GM21526 (cell line): ENCODE results near the gene LUC7L2.
A peak's percentile ranks its signal among the peaks of the same experiment; 100 is the strongest.
"Not testable (repeated sequence)": the region's sequence is repeated elsewhere in the genome, so short reads cannot be mapped to it uniquely, and the experiment has no call there.

ENCODE experiments used
- ATAC-seq: cut with Tn5 transposase; IDR thresholded peaks from one replicate; pipeline ENCODE4 v1.9.1; 2021; ENCODE audit warnings: moderate library complexity; ENCODE audit not compliant: unreplicated experiment, low FRiP score

Gene LUC7L2

DNA sequence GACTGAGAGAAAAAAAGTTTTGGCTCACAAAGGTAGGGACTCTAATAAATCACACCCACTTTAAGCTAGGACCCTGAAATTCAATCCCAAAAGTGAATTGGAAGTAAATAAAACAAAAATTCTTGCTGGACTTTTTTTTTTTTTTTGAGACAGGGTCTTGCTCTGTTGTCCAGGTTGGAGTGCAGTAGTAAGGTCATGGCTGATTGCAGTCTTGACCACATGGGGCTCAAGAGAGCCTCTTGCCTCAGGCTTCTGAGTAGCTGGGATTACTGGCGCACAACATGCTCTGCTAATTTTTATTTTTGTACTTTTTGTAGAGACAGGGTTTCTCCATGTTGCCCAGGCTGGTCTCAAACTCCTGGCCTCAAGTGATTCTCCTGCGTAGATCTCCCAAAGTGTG is 5.0 kb upstream of the LUC7L2 start:
- ATAC-seq, result no peak

DNA sequence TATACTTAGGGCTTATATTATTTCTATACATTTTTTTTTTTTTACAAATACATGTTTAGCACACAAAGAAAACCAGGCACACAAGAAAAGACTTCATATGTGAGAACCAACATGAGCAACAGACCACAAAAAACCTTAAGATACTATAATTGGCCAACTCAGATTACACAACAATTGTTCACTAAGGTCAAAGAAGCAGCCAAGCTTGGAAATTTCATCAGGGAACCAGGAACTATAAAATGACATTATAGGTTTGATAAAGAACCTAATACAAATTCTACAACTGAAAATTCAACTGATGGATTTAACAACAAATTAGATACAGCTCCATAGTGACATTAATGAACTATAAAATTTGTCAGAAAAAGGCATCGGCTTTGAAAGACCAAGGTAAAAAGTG is 4.4 kb upstream of the LUC7L2 start:
- no peak for ATAC-seq

- not testable (repeated sequence) for ATAC-seq
Measured at GRCh38 chr7:139357729-139358506, 1.8 kb upstream of the LUC7L2 start.

- peak; percentile 16 for ATAC-seq
Measured at GRCh38 chr7:139358541-139359365, 941 bp upstream of the LUC7L2 start.

DNA sequence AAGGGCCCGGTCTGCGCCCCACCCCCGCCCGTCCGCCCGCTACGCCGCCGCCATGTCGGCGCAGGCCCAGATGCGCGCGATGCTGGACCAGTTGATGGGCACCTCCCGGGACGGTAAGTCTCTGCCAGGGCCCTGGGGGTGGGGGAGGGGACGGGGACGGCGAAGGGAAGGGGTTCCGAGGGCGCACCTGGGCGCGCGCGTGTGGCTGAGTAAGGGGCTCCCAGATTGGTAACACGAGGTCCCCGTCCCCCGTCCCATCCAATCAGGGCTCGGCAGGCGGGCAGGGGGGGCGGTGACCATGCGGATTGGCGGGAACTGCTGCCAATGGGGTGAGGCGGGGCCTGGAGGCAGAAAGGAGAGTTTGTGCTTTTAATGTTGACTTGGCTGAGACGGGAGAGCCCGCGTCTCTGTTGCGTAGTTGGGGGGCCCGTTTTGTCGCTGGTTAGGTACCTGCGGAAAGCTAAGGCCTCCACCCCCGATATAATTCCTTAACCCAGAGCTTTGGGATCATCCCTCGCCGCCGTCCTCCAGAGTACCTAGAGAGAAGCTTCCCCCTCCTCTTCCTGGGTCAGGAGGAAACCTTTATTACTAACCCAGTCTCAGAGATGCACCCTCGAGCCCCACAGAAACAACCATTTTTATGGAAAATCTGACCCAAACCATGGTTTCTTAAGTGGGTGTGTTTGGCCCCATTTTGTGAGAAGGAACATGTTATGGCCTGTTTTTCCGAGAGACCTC is 685 bp downstream of the LUC7L2 start:
- ATAC-seq, result peak; percentile 61

DNA sequence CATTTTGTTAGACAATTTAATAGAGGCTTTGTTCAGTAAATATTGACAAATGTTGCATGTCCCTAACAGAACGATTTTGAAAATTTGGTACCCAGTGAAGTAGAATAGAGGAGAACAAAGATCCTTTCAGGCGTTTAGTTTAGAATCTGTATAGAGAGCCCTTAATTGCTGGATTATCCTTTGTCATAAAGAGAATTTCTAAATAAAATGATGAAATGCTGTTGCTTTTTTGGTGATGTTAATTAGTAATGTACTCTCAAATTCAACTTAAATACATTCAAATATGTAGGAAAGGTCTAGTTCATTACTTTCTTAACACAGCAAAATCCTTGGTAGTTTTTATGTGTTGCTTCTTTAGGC is 1.2 kb downstream of the LUC7L2 start:
- no peak for ATAC-seq

DNA sequence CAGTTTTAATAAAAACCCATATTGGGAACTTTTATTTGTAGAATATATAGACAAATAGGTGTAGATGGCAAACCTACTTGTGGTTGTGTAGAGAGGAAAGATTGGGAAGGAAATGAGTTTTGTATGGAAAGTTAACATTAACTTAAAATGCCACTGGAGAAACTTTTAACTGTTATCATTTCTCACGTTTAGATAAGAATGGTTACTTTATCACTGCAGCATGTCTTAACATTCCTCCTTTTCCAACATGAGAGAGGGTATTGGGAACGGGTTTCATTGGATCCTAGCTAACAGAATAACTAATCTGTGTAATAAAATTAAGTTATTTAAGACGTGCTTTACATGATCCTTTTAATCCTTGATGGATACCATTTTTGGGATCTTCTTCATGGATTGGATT is 1.8 kb downstream of the LUC7L2 start:
- ATAC-seq, result no peak

DNA sequence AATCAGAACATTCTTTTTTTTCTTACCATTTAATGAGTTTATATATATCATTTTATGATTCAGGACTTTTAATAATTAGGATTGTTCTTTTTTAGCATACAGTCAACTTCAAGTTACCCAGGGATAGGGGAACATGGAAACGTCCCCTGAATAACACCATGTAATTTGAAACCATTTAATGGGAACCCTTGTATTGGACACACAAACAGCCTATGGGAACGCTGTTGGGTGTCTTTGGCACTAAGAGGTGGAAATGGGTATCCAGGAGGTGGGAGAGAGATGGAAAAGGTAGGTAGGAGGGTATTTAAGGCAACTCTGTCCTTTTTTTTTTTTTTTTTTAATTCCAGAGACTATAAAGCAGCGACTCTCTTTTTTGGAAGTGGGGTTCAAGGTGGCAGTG is 2.6 kb downstream of the LUC7L2 start:
- no peak for ATAC-seq

DNA sequence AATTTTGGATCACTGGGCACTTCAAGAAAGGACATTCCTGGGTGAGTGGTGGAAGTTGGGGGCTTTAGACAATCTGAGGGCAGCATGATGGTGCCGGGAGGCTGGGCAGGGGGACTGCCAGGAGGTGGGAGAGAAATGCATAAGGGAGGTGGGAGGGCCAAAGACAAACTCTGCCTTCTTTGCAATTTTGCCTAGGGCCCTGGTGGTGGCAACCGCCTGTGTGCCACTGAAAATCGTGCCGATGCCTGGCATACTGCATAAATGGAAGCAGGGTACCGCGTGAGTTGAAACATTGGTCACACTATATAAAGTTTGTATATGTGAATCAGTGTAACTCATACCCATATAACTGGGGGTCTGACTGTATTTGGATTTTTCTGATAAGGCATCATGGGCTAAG is 3.3 kb downstream of the LUC7L2 start:
- no peak for ATAC-seq

DNA sequence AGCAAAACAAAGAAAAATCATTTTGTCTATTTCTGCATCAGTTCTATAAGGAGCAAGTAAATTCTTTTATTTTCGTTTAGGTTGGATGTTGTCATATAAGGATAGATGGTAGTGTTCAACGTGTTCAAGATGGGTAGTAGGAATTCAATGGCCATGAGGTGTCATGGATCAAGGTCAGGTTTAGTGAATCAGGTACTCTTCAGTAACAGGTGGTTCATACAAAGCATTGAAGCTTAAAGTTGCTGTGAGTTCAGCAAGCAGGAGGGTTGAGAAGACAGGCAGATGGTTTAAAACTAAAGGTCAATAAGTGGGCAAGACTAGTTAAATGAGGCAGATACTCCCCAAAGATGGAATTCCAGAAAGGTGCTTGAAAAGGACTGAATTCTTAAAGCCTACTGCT is 5.6 kb downstream of the LUC7L2 start:
- ATAC-seq, result no peak

- ATAC-seq, result no peak
Measured at GRCh38 chr7:139366400-139366799, 6.7 kb downstream of the LUC7L2 start.

DNA sequence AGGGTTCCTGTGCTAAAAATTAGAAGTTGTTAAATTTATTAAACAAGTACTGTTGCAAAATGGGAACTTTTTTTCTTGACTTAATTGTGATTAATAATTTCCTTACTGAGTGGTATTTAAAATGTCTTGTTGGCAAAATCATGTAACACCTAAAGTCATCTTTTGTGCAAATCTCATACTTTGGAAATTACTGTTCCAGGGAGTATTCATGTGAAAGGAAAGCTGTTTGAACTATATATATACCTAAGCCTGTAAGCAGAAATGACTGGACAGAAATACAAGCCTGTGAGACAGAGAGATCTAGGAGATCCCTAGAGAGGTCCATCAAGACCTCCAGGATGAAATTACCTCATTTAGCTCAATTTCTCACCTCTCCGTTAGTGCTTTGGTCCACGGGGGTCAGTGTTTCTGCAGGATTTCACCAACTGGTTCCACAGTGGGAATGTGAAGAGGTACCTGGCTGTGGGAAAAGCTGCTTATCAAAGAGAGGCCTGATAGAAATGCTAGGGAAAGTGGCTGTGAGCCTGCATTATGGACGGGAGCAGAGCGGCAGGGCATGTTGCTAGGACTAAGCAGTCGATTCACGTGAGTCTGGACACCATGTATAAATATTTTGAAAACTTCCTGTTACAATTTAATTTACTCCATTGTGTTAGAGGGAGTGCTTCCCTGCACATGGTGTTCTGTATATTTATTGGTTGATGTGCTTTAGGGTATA is 7.9 kb downstream of the LUC7L2 start:
- ATAC-seq, result no peak

GRCh38 chr7:139370301-139370942 is 10.7 kb downstream of the LUC7L2 start:
- ATAC-seq, result no peak

DNA sequence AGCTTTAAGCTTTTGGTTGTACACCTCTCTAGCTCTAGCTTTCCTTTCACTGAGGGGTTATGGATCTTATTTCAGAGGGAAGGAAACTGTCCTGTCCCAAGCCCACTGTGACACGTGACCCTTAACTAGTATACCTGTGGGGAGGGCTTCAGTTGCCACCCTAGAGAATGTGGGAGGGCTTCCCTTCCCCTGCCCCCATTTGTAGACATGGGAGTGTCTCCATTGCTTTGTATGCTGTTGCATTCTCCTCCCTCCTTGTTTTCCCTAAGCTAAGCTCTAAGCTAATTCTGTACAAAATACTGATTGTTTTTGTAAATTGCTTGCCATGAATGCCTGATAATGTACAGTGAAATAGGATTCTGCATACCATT is 11.2 kb downstream of the LUC7L2 start:
- ATAC-seq, result no peak

- no peak for ATAC-seq
Measured at GRCh38 chr7:139374246-139374645, 14.6 kb downstream of the LUC7L2 start.

- no peak for ATAC-seq
Measured at GRCh38 chr7:139382439-139382838, 22.7 kb downstream of the LUC7L2 start.

DNA sequence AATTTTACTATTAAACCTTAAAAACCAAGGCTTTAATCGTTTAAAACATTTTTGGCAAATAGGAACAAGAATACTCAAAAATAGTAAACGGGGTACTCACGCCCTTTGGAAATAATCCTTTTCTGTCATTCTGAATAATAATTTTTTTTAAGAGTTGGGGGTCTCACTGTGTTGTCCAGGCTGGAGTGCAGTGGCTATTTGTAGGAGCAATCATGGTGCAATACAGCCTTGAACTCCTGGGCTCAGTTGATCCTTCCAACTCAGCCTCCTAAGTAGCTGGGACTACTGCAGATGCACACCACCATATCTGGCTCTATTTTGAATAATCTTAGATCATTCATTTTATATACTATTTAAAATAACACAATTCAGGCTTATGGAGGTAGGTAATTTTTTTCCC is 24.9 kb downstream of the LUC7L2 start:
- no peak for ATAC-seq

DNA sequence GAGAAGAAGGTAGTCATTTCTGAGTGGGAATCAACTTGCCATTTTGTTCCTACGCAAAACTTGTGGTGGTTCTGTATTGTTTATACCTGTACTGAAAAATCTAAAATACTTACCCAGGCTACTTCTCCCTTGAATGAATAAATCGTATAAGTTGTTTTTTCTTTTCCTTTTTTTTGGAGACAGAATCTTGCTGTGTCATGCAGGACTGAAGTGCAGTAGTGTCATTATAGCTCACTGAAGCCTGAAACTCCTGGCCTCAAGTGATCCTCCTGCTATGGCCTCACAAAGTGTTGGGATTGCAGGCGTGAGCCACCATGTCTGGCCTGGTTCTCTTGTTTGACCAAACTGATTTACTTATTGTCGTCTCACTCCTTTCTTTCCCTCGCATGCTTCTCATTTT is 27.9 kb downstream of the LUC7L2 start:
- no peak for ATAC-seq

DNA sequence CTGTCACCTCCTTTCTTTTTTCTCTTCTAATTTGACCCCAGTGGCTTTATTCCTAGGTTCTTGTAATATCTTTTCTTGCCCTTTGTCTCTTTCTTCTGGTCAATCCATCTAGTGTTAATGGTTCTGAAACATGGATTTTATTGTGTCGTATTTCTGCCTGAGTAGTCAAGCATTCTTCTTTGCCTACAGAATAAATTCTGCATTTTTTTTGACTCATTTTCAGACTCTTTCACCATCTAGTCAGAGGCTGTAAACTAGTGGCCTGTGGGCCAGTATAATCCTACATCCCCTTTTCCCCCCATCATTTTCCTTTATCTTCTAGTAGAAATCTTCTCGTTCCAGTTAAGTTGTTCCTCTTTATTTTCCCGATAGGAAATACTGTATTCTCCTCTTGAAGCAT is 29.4 kb downstream of the LUC7L2 start:
- ATAC-seq, result no peak

DNA sequence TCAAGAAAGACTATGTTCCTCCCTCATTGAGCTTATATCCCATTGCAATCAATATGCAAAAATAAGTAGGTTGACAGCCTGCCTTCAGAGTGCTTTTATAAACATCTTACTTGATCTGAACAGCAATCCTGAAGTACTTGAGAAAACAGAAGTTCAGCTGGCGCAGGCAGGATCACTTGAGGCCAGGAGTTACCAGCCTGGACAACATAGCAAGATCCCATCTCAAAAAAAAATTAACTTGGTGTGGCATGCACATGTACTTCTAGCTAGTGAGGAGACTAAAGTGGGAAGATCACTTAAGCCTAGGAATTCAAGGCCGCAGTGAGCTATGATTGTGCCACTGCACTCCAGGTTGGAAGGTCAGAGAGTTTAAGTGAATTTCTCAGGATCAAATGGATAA is 30.1 kb downstream of the LUC7L2 start:
- no peak for ATAC-seq
